Endothelial cell of umbilical vein (primary cell): ENCODE data around the gene C4A. TPM values are rescaled to one million over a fixed set of nuclear protein-coding genes. Genes with fewer than 3 reads are reported as not detected.

Experiments
- BruUV-seq: library from RNA; stranded (reverse); fragments of 400-500 nt; replicated peaks from 2 replicates; lab custom pipeline; 2021; lab: Mats Ljungman, UMichigan
- CTCF ChIA-PET: fragments of 300-600, 350-600 bp; sonication (Branson Sonifier 250); formaldehyde crosslinking; loops from one replicate; lab custom pipeline; 2021; ENCODE audit warnings: antibody characterized with exemption, inconsistent platforms; lab: Charles Lee
- POLR2A ChIA-PET: fragments of 300-600, 350-600 bp; sonication (Branson Sonifier 250); formaldehyde crosslinking; loops from one replicate; lab custom pipeline; 2021; ENCODE audit warnings: antibody characterized with exemption, inconsistent platforms; lab: Charles Lee
- DNase-seq: peaks from one replicate; pipeline ENCODE4 v3.0.0-alpha.2; 2011; ENCODE audit warnings: low read depth, low spot score
- FAIRE-seq: peaks from 2 replicates; lab custom pipeline; 2011; peaks lifted over from hg19 to GRCh38; lab: Jason Lieb, UNC
- H2AFZ ChIP-seq: 2 replicates; pipeline ENCODE4 v1.6.0; 2012; ENCODE audit warnings: low read depth, low read length, control low read depth, inconsistent platforms
- H3K27ac ChIP-seq: 2 replicates; pipeline ENCODE4 v1.5.1; 2011; ENCODE audit warnings: low read depth, mild to moderate bottlenecking, control low read depth, low read length, moderate library complexity; ENCODE audit not compliant: insufficient read depth
- H3K27me3 ChIP-seq, 2 experiments: 2 replicates each; pipeline versions ENCODE4 v1.6.0 to v1.6.1; 2011; ENCODE audit warnings: low read length in 2 of 2, mixed read lengths in 1 of 2; ENCODE audit not compliant: control insufficient read depth in 2 of 2, insufficient read depth in 2 of 2
- H3K36me3 ChIP-seq, 2 experiments: 2 replicates in 1 of 2; 3 replicates in 1 of 2; pipeline ENCODE4 v1.5.1; 2011; ENCODE audit warnings: low read length in 2 of 2, mild to moderate bottlenecking in 1 of 2, moderate library complexity in 1 of 2; ENCODE audit not compliant: control insufficient read depth in 2 of 2, insufficient read depth in 2 of 2; ENCODE audit errors: extremely low read depth in 1 of 2
- H3K4me1 ChIP-seq: 3 replicates; pipeline ENCODE4 v1.5.1; 2011; ENCODE audit warnings: mild to moderate bottlenecking, low read length; ENCODE audit not compliant: control insufficient read depth, insufficient read depth; ENCODE audit errors: extremely low read depth
- H3K4me2 ChIP-seq: 2 replicates; pipeline ENCODE4 v1.6.1; 2011; ENCODE audit warnings: low read length, control low read depth, mixed read lengths; ENCODE audit not compliant: insufficient read depth
- H3K4me3 ChIP-seq, 3 experiments: fragments of 200-600 bp in 1 of 3; sonication (generic), shearing (Covaris generic) in 1 of 3; replicated peaks in 1 of 3; 2 replicates each; pipeline ENCODE4 v1.5.1; 2011 to 2016; ENCODE audit warnings: control low read depth in 3 of 3, low read length in 3 of 3, mild to moderate bottlenecking in 2 of 3, inconsistent platforms in 1 of 3, low read depth in 1 of 3, moderate library complexity in 1 of 3; ENCODE audit not compliant: insufficient read depth in 1 of 3
- H3K79me2 ChIP-seq: 2 replicates; pipeline ENCODE4 v1.6.0; 2012; ENCODE audit warnings: low read length, inconsistent platforms; ENCODE audit not compliant: control insufficient read depth, insufficient read depth
- H3K9ac ChIP-seq: replicated peaks from 2 replicates; pipeline ENCODE3; 2011; ENCODE audit warnings: low read length, control low read depth; ENCODE audit not compliant: insufficient read depth; ENCODE audit errors: extremely low read depth
- H3K9me1 ChIP-seq: replicated peaks from 3 replicates; pipeline ENCODE4 v1.6.0; 2011; ENCODE audit warnings: mild to moderate bottlenecking, low read length; ENCODE audit not compliant: control insufficient read depth, insufficient read depth; ENCODE audit errors: extremely low read depth
- H3K9me3 ChIP-seq: replicated peaks from 2 replicates; pipeline ENCODE4 v1.5.1; 2012; ENCODE audit warnings: low read length, inconsistent platforms; ENCODE audit not compliant: control insufficient read depth, insufficient read depth
- H4K20me1 ChIP-seq: replicated peaks from 2 replicates; pipeline ENCODE3; 2011; ENCODE audit warnings: mild to moderate bottlenecking, low read length; ENCODE audit not compliant: control insufficient read depth, insufficient read depth; ENCODE audit errors: extremely low read depth
- CTCF ChIP-seq, 2 donors: IDR thresholded peaks; 1 replicate in 1 of 2; 2 replicates in 1 of 2; pipeline ENCODE4 v1.5.1; 2011; ENCODE audit warnings: low read length in 2 of 2, mild to moderate bottlenecking in 2 of 2, moderate library complexity in 2 of 2, control low read depth in 1 of 2, inconsistent platforms in 1 of 2, low read depth in 1 of 2; ENCODE audit not compliant: insufficient read depth in 1 of 2; ENCODE audit errors: extremely low read depth in 1 of 2
- EZH2 ChIP-seq: IDR thresholded peaks from 2 replicates; pipeline ENCODE4 v1.6.1; 2012; ENCODE audit warnings: borderline replicate concordance, low read depth, mild to moderate bottlenecking, moderate library complexity, low read length, inconsistent platforms; ENCODE audit not compliant: severe bottlenecking
- FOS ChIP-seq: IDR thresholded peaks from 2 replicates; pipeline ENCODE4 v1.6.1; 2011; ENCODE audit warnings: mild to moderate bottlenecking, low read length, moderate library complexity, borderline replicate concordance; ENCODE audit not compliant: insufficient read depth
- GATA2 ChIP-seq: IDR thresholded peaks from 2 replicates; pipeline ENCODE4 v1.7.0; 2011; ENCODE audit warnings: low read depth, mild to moderate bottlenecking, moderate library complexity, mixed read lengths, low read length; ENCODE audit not compliant: insufficient read length, insufficient read depth
- JUN ChIP-seq: IDR thresholded peaks from 2 replicates; pipeline ENCODE4 v1.6.1; 2011; ENCODE audit warnings: borderline replicate concordance, low read depth; ENCODE audit not compliant: insufficient read length, insufficient read depth
- MAX ChIP-seq: IDR thresholded peaks from 2 replicates; pipeline ENCODE4 v1.6.1; 2011; ENCODE audit not compliant: insufficient read depth, insufficient read length
- MYC ChIP-seq: IDR thresholded peaks from one replicate; pipeline ENCODE4 v1.6.1; 2011; ENCODE audit warnings: mild to moderate bottlenecking, low read depth, low read length
- POLR2A ChIP-seq: IDR thresholded peaks from 2 replicates; pipeline ENCODE4 v1.6.1; 2012; ENCODE audit warnings: low read depth, mild to moderate bottlenecking, control low read depth, low read length
- POLR2AphosphoS5 ChIP-seq: IDR thresholded peaks from 2 replicates; pipeline ENCODE4 v1.6.1; 2012; ENCODE audit warnings: low read depth, mild to moderate bottlenecking, control low read depth, low read length, moderate library complexity; ENCODE audit not compliant: insufficient read depth
- dilution Hi-C: fragments of 300-500 bp; cut with MboI; formaldehyde crosslinking; loops from one replicate; pipeline ENCODE4 v1.15.0; 2019; ENCODE audit warnings: low sequenced_read_pairs; ENCODE audit not compliant: extremely low pct_ligation_motif_present
- intact Hi-C: fragments of 100-400 bp; cut with micrococcal nuclease; formaldehyde crosslinking; loops from one replicate; pipeline ENCODE4 v1.10.0; 2022
- polyA plus RNA-seq, 4 experiments: library from polyadenylated mRNA; depleted of rRNA in 3 of 4; stranded (reverse) in 3 of 4; unstranded in 1 of 4; fragments of >200 nt; gene quantifications; 2 replicates each; pipeline versions ENCODE4 v1.2.1 to v1.2.3, GENCODE V29; 2011 to 2012; ENCODE audit warnings: missing spikeins in 1 of 4
- total RNA-seq: library from RNA; stranded (reverse); gene quantifications from 2 replicates; pipeline ENCODE4 v1.2.3, GENCODE V29; 2021

C4A gene
- total and polyA plus RNA-seq, 2 donors (not counting 3 experiments of a cell fraction or from before 2014, with no cell fraction given) = 5.2 to 5.7 TPM

- Histone ChIP-seq H4K20me1 (no peaks in the 10 kb centered on the region), H2AFZ (no peak overlapping the region), H3K27ac (no peak overlapping the region), H3K36me3 (peaks cover 12 to 13% of the 10 kb centered on the region in 2 experiments), H3K4me3 (no peak overlapping the region), H3K27me3 (peaks cover 0 to 5% of the 10 kb centered on the region in 2 experiments), H3K4me2 (no peak overlapping the region), H3K9me1 (no peaks in the 10 kb centered on the region), H3K9ac (no peak overlapping the region), H3K4me1 (peaks cover 3% of the 10 kb centered on the region), H3K79me2 (no peaks in the 10 kb centered on the region), H3K9me3 (no peaks in the 10 kb centered on the region)
- ChIA-PET CTCF (no interaction called here), POLR2A (no interaction called here)
- TF ChIP-seq POLR2A (no peak), FOS (no peak), MYC (no peak), GATA2 (no peak), JUN (no peak), MAX (no peak), CTCF (IDR thresholded peaks at IDR 0.05; ENCODE audit: extremely low read depth in 1 of 2, insufficient read depth in 1 of 2, low read depth in 1 of 2, low read length in 2 of 2) (no peak), EZH2 (no peak), POLR2AphosphoS5 (no peak)
- intact Hi-C loops = no loop called here
- DNase-seq (no peak), FAIRE-seq (no peak)
- dilution Hi-C loops = no loop called here
- BruUV-seq = no TSS peak
These were observed 33.6 kb upstream of the C4A start for GRCh38 chr6:31948306-31948705.
